GM23338 (cell line): Measurements from ENCODE around the gene LPAR6. TPM values are rescaled to one million over a fixed set of nuclear protein-coding genes. Genes with fewer than 3 reads are reported as not detected.

Experiments used
- ATAC-seq: fragments of 200-7000 bp; cut with Tn5 transposase; 3 replicates; pipeline ENCODE4 v1.9.1; 2020
- DNase-seq: peaks from one replicate; pipeline ENCODE4 v3.0.0-alpha.2; 2015; ENCODE audit warnings: low spot score
- H2AFZ ChIP-seq: fragments of 200-600 bp; sonication (generic); 2 replicates; pipeline ENCODE4 v1.8.0; 2016; ENCODE audit warnings: antibody characterized with exemption, mild to moderate bottlenecking, moderate library complexity
- H3F3A ChIP-seq: fragments of 200-600 bp; sonication (generic); replicated peaks from 2 replicates; pipeline ENCODE4 v1.8.0; 2017; ENCODE audit warnings: antibody characterized with exemption, mixed run types, low read depth
- H3K27ac ChIP-seq: fragments of 200-600 bp; sonication (generic); 2 replicates; pipeline ENCODE4 v1.6.1; 2016; ENCODE audit warnings: low read depth
- H3K27me3 ChIP-seq: fragments of 200-600 bp; sonication (generic); 2 replicates; pipeline ENCODE4 v1.8.0; 2016; ENCODE audit warnings: mild to moderate bottlenecking, mixed run types, moderate library complexity; ENCODE audit not compliant: insufficient read depth
- H3K36me3 ChIP-seq: fragments of 200-600 bp; sonication (generic); 2 replicates; pipeline ENCODE4 v1.8.0; 2016; ENCODE audit warnings: mild to moderate bottlenecking; ENCODE audit not compliant: insufficient read depth
- H3K4me1 ChIP-seq: fragments of 200-600 bp; sonication (generic); 2 replicates; pipeline ENCODE4 v1.8.0; 2016; ENCODE audit warnings: mild to moderate bottlenecking, moderate library complexity; ENCODE audit not compliant: insufficient read depth
- H3K4me2 ChIP-seq: fragments of 200-600 bp; sonication (generic); 2 replicates; pipeline ENCODE4 v1.7.1; 2017; ENCODE audit warnings: mixed run types
- H3K4me3 ChIP-seq: fragments of 200-600 bp; sonication (generic); 2 replicates; pipeline ENCODE4 v1.6.1; 2016; ENCODE audit warnings: mixed run types
- H3K79me2 ChIP-seq: fragments of 200-600 bp; sonication (generic); replicated peaks from 2 replicates; pipeline ENCODE4 v1.8.0; 2017; ENCODE audit warnings: mild to moderate bottlenecking; ENCODE audit not compliant: insufficient read depth
- H3K9me2 ChIP-seq: fragments of 200-600 bp; sonication (generic); 2 replicates; pipeline ENCODE4 v1.8.0; 2017; ENCODE audit not compliant: insufficient read depth
- H4K20me1 ChIP-seq: fragments of 200-600 bp; sonication (generic); replicated peaks from 2 replicates; pipeline ENCODE4 v1.8.0; 2017; ENCODE audit warnings: mild to moderate bottlenecking; ENCODE audit not compliant: insufficient read depth
- H3K27ac Mint-ChIP-seq: 2 replicates; pipeline ENCODE4 v1.8.0; 2020; ENCODE audit warnings: inconsistent platforms, mild to moderate bottlenecking, moderate library complexity, mixed read lengths
- H3K27me3 Mint-ChIP-seq: 3 replicates; pipeline ENCODE4 v1.8.0; 2022; ENCODE audit warnings: low read depth, mild to moderate bottlenecking, moderate library complexity, mixed read lengths, inconsistent platforms; ENCODE audit not compliant: insufficient read depth, poor library complexity
- H3K36me3 Mint-ChIP-seq: 3 replicates; pipeline ENCODE4 v1.8.0; 2021; ENCODE audit warnings: low read depth, mild to moderate bottlenecking, inconsistent platforms, moderate library complexity, mixed read lengths
- H3K4me1 Mint-ChIP-seq: 3 replicates; pipeline ENCODE4 v1.8.0; 2020; ENCODE audit warnings: mild to moderate bottlenecking, inconsistent platforms, mixed read lengths
- H3K4me3 Mint-ChIP-seq: 3 replicates; pipeline ENCODE4 v1.8.0; 2021; ENCODE audit warnings: moderate library complexity, mild to moderate bottlenecking, inconsistent platforms, mixed read lengths
- H3K9me3 Mint-ChIP-seq: 3 replicates; pipeline ENCODE4 v1.8.0; 2020; ENCODE audit warnings: moderate library complexity, mild to moderate bottlenecking, inconsistent platforms, mixed read lengths
- CREB1 ChIP-seq: fragments of 250-450 bp; sonication (Bioruptor Pico); IDR thresholded peaks from 2 replicates; pipeline ENCODE4 v1.5.0; 2020; ENCODE audit warnings: low read depth, mild to moderate bottlenecking, moderate library complexity
- CTCF ChIP-seq, 2 experiments: fragments of 200-600 bp in 1 of 2; sonication (generic) in 1 of 2; conservative IDR thresholded peaks; 2 replicates each; pipeline versions ENCODE4 v1.5.1 to v1.6.1; 2016 to 2017; ENCODE audit warnings: antibody characterized with exemption in 2 of 2, low read depth in 2 of 2, mild to moderate bottlenecking in 2 of 2, moderate library complexity in 1 of 2
- ETS1 ChIP-seq: IDR thresholded peaks from 2 replicates; pipeline ENCODE4 v1.6.1; 2016; ENCODE audit warnings: antibody characterized with exemption
- EZH2phosphoT487 ChIP-seq: fragments of 200-600 bp; sonication (generic); IDR thresholded peaks from one replicate; pipeline ENCODE4 v1.8.1; 2018; ENCODE audit warnings: antibody characterized with exemption; ENCODE audit not compliant: unreplicated experiment
- JUNB ChIP-seq: IDR thresholded peaks from one replicate; pipeline ENCODE4 v1.6.1; 2016; ENCODE audit warnings: antibody characterized with exemption; ENCODE audit not compliant: unreplicated experiment
- POLR2AphosphoS5 ChIP-seq: IDR thresholded peaks from 2 replicates; pipeline ENCODE4 v1.6.1; 2016; ENCODE audit warnings: antibody characterized with exemption, low read depth
- ZNF114 ChIP-seq: fragments of 250-450 bp; sonication (Bioruptor Pico); IDR thresholded peaks from 2 replicates; pipeline ENCODE4 v1.5.0; 2020; ENCODE audit warnings: mild to moderate bottlenecking, moderate library complexity
- ZNF331 ChIP-seq: fragments of 250-450 bp; sonication (Bioruptor Pico); IDR thresholded peaks from 2 replicates; pipeline ENCODE4 v1.5.0; 2020; ENCODE audit warnings: low read depth, mild to moderate bottlenecking, moderate library complexity
- ZNF462 ChIP-seq: fragments of 250-450 bp; sonication (Bioruptor Pico); IDR thresholded peaks from 2 replicates; pipeline ENCODE4 v1.5.0; 2020; ENCODE audit warnings: mild to moderate bottlenecking, moderate library complexity
- polyA plus RNA-seq: library from polyadenylated mRNA; unstranded; fragments of >200 nt; fragmentation: Nextera tagmentation; extraction: Ambion mirVana; gene quantifications from 2 replicates; pipeline ENCODE4 v1.2.1, GENCODE V29; 2016
- total RNA-seq: library from RNA; depleted of rRNA; stranded (reverse); fragments of >200 nt; shearing (Covaris generic); gene quantifications from 2 replicates; pipeline ENCODE4 v1.2.3, GENCODE V29; 2014
- TF ChIP-seq, protein P1 (sequence below): IDR thresholded peaks from one replicate; pipeline ENCODE4 v1.6.1; 2018; ENCODE audit warnings: antibody characterized with exemption; ENCODE audit not compliant: unreplicated experiment

Gene LPAR6
- total and polyA plus RNA-seq, 2 experiments from 2014 or later: 1.4 to 2.1 TPM

DNA sequence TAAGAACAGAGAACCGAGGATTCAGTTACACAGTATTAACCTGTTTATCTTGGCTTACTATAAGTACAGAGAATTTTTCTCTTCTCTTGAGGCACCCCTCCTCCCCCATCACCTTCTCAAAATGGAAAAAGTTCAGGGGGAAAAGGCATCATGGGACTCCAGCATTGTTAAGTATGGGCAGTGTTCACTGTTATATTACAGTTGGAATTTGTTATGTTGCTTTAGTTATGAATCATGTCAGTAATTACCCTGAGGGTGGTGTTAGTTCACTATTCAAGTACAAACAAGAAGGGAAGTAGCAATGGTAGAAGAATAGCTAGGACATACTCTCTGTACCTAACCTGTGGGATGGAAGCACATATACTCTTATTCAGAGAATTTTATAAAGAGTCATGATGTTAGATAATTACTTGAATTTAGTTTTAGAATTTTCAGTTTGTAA lies 12.0 kb downstream of the LPAR6 start (continued):
- TF ChIP-seq ZNF462 (CRISPR knock-in tag) (no peak), EZH2phosphoT487 (no peak), ZNF114 (CRISPR knock-in tag) (no peak)
- TF ChIP-seq, protein P1, sequence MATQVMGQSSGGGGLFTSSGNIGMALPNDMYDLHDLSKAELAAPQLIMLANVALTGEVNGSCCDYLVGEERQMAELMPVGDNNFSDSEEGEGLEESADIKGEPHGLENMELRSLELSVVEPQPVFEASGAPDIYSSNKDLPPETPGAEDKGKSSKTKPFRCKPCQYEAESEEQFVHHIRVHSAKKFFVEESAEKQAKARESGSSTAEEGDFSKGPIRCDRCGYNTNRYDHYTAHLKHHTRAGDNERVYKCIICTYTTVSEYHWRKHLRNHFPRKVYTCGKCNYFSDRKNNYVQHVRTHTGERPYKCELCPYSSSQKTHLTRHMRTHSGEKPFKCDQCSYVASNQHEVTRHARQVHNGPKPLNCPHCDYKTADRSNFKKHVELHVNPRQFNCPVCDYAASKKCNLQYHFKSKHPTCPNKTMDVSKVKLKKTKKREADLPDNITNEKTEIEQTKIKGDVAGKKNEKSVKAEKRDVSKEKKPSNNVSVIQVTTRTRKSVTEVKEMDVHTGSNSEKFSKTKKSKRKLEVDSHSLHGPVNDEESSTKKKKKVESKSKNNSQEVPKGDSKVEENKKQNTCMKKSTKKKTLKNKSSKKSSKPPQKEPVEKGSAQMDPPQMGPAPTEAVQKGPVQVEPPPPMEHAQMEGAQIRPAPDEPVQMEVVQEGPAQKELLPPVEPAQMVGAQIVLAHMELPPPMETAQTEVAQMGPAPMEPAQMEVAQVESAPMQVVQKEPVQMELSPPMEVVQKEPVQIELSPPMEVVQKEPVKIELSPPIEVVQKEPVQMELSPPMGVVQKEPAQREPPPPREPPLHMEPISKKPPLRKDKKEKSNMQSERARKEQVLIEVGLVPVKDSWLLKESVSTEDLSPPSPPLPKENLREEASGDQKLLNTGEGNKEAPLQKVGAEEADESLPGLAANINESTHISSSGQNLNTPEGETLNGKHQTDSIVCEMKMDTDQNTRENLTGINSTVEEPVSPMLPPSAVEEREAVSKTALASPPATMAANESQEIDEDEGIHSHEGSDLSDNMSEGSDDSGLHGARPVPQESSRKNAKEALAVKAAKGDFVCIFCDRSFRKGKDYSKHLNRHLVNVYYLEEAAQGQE: no peak

- ATAC-seq: no peak
- no peak overlapping the region for H3K4me2 ChIP-seq
- no peak overlapping the region for H3K27ac Mint-ChIP-seq
- no peak for TF ChIP-seq POLR2AphosphoS5
- TF ChIP-seq ZNF331 (CRISPR knock-in tag): no peak
- TF ChIP-seq CTCF (conservative IDR thresholded peaks at IDR 0.05; ENCODE audit: low read depth in 2 of 2): no peak
- TF ChIP-seq JUNB: no peak
- no peak for TF ChIP-seq ETS1
- no peak for TF ChIP-seq ZNF114 (CRISPR knock-in tag)
- TF ChIP-seq EZH2phosphoT487: no peak
- no peak for TF ChIP-seq CREB1 (CRISPR knock-in tag)
Observed at GRCh38 chr13:48400090-48400694, 12.7 kb downstream of the LPAR6 start.

More at GRCh38 chr13:48400090-48400694, 12.7 kb downstream of the LPAR6 start:
- Histone ChIP-seq H3K79me2 (no peaks in the 10 kb centered on the region), H3K27me3 (no peaks in the 10 kb centered on the region), H3K4me1 (no peaks in the 10 kb centered on the region), H2AFZ (no peak overlapping the region), H4K20me1 (no peaks in the 10 kb centered on the region), H3K27ac (no peak overlapping the region), H3F3A (no peaks in the 10 kb centered on the region), H3K9me2 (no peaks in the 10 kb centered on the region), H3K36me3 (no peaks in the 10 kb centered on the region), H3K4me3 (no peak overlapping the region)
- peaks cover 14% of the 10 kb centered on the region for H3K9me3 Mint-ChIP-seq
- no peak for DNase-seq
- no peak overlapping the region for H3K4me3 Mint-ChIP-seq
- H3K36me3 Mint-ChIP-seq: peaks cover 14% of the 10 kb centered on the region
- no peaks in the 10 kb centered on the region for H3K27me3 Mint-ChIP-seq
- H3K4me1 Mint-ChIP-seq: no peaks in the 10 kb centered on the region; the same call in 2 of the 3 replicates
